GM13976 (cell line): Measurements from ENCODE around the gene SLK.
A peak's percentile ranks its signal among the peaks of the same experiment; 100 is the strongest.

Source experiments
- DNase-seq: peaks from one replicate; pipeline ENCODE4 v3.0.0; 2012; ENCODE audit warnings: low spot score
- in situ Hi-C: fragments of 300-500 bp; cut with MboI; formaldehyde crosslinking; loops from one replicate; pipeline ENCODE4 v1.12.0; 2022; ENCODE audit warnings: low sequenced_read_pairs, mixed read lengths, inconsistent platforms; ENCODE audit not compliant: unreplicated experiment
- TF ChIP-seq, protein P1 (sequence below): IDR thresholded peaks from 2 replicates; pipeline ENCODE4 v1.5.1; 2012; ENCODE audit warnings: borderline replicate concordance, mild to moderate bottlenecking; ENCODE audit not compliant: insufficient read depth; ENCODE audit errors: extremely low read depth, missing control alignments, control extremely low read depth

The SLK gene

DNA sequence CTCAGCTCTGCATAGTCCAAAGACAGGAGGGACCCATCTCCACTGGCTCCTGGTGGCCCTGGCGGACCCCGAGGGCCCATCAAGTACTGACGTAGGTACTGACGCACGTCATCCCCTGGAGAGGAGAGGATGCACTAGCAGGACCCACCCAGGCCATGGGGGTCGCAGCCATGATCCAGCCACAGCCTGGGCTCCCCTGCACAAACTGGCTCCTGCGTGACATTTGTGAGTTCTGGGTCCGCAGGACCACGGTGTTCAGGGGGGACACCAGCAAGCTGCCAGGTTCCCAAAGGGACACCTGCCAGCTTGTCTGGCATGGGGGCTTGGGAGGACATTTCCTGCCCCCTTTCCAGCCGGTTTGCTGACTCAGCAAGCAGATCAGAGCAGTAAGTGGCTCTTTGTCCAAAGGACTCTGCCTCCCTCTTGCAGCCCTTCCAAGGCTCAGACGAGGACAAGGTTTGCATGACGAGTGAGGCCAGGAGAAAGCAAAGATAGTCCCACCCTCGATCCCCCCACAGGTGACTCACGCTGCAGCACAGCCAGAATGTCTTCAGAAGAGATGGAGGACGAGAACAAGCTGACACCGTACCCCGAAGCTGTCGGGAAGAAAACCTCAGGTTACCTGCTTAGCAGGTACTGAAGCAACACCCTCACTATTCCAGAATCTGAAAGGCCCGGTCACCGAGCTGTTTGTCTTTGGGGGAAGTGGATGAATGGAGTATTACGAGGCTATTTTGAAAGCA lies 69.7 kb downstream of the SLK start:
- in situ Hi-C loops = no loop called here
- TF ChIP-seq, protein P1, sequence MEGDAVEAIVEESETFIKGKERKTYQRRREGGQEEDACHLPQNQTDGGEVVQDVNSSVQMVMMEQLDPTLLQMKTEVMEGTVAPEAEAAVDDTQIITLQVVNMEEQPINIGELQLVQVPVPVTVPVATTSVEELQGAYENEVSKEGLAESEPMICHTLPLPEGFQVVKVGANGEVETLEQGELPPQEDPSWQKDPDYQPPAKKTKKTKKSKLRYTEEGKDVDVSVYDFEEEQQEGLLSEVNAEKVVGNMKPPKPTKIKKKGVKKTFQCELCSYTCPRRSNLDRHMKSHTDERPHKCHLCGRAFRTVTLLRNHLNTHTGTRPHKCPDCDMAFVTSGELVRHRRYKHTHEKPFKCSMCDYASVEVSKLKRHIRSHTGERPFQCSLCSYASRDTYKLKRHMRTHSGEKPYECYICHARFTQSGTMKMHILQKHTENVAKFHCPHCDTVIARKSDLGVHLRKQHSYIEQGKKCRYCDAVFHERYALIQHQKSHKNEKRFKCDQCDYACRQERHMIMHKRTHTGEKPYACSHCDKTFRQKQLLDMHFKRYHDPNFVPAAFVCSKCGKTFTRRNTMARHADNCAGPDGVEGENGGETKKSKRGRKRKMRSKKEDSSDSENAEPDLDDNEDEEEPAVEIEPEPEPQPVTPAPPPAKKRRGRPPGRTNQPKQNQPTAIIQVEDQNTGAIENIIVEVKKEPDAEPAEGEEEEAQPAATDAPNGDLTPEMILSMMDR = no peak

GRCh38 chr10:104037261-104037951 lies 70.5 kb downstream of the SLK start:
- in situ Hi-C loops = no loop called here
- DNase-seq = peak; percentile 15
- TF ChIP-seq, protein P1 = no peak

More for the DNA sequence above, 69.7 kb downstream of the SLK start:
- DNase-seq = peak; percentile 10

GRCh38 chr10:104038537-104038936 lies 71.6 kb downstream of the SLK start:
- no peak for DNase-seq
- in situ Hi-C loops = no loop called here
- TF ChIP-seq, protein P1 = no peak

DNA sequence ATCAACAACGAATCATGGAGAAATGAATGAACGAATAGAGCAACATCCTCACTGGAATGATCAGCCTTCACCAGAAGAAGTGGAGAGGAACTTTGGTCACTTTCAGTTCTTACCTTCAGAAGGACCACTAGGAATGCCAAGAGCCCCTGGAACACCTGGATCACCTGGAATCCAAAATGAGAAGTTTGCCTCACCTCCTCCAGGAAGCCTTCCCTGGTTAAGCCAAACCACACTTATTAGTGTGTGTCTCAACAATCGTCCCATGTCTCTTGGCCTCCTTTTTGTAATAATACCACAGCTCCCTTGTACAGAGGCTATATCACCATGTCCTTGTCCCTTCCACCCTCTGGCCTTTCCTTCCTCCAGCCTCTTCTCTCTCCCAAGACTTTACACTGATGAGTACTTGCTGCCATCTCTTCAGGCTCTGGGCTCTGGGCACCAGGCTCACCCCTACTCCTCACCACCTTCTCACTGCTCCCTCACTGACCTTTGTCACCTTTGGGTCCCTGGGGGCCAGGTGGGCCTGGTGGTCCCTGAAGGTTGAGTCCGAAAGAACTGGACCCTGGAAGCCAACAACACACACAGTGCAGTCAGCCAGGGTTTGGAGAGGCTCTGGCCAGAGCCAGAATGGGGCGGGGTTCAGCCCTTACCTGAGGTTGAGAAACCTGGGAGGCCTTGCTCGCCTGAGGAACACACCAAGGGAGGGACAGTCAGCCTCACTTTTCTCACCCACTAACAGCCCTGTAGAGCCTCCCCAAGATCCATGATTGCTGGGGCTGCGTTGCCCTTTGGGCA lies 72.2 kb downstream of the SLK start:
- TF ChIP-seq, protein P1 = no peak
- in situ Hi-C loops = no loop called here
- peak; percentile 11 for DNase-seq

DNA sequence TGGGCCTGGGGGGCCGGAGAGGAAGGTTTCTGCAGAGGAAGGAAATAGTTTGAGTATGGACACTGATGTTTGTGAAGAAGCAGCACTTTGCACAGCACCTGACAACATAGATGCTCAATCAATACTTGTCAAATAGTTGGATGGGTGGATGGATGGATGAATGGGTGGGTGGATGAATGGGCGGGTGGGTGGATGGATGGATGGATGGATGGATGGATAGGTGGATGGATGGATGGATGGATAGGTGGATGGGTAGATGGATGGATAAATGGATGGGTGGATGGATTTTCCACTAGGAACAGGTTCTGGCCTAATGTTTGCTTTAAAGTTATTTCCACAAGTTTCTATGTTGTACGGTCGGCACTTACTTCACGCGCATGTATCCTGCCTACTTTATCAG lies 73.4 kb downstream of the SLK start:
- in situ Hi-C loops = no loop called here
- DNase-seq = no peak
- TF ChIP-seq, protein P1 = no peak
